Upper lobe of left lung (tissue), 6 donors: Measurements from ENCODE around the gene SLCO4A1. TPM values are rescaled to one million over a fixed set of nuclear protein-coding genes. Genes with fewer than 3 reads are reported as not detected.

Experiments used
- ATAC-seq, 2 donors: fragments of 200-7000 bp; cut with Tn5 transposase; one replicate each; pipeline ENCODE4 v1.9.1; 2022; ENCODE audit warnings: mild to moderate bottlenecking in 2 of 2, moderate library complexity in 2 of 2; ENCODE audit not compliant: low FRiP score in 2 of 2
- DNase-seq, 2 donors: peaks; one replicate each; pipeline ENCODE4 v3.0.0-alpha.2; 2019 to 2020
- H3K27ac ChIP-seq, 4 donors: fragments of 200-600 bp; sonication (generic); one replicate each; pipeline ENCODE4 v1.5.1; 2016 to 2019
- H3K27me3 ChIP-seq, 4 donors: fragments of 200-600 bp; sonication (generic); one replicate each; pipeline ENCODE4 v1.5.1; 2017 to 2019
- H3K36me3 ChIP-seq, 4 donors: fragments of 200-600 bp; sonication (generic); one replicate each; pipeline ENCODE4 v1.5.1; 2016 to 2019
- H3K4me1 ChIP-seq, 4 donors: fragments of 200-600 bp; sonication (generic); one replicate each; pipeline ENCODE4 v1.5.1; 2018 to 2019
- H3K4me3 ChIP-seq, 4 donors: fragments of 200-600 bp; sonication (generic); one replicate each; pipeline ENCODE4 v1.5.1; 2017 to 2019; ENCODE audit warnings: mild to moderate bottlenecking in 2 of 4, moderate library complexity in 1 of 4
- H3K9me3 ChIP-seq, 4 donors: fragments of 200-600 bp; sonication (generic); one replicate each; pipeline ENCODE4 v1.5.1; 2018 to 2019
- CTCF ChIP-seq, 6 experiments: fragments of 450-650 bp in 4 of 6; fragments of 200-600 bp in 2 of 6; sonication (generic) in 2 of 6; IDR thresholded peaks; one replicate each; pipeline ENCODE4 v1.5.1; 2016 to 2019; ENCODE audit warnings: antibody characterized with exemption in 6 of 6
- EP300 ChIP-seq, 4 donors: sonication (generic); formaldehyde crosslinking; IDR thresholded peaks; one replicate each; pipeline ENCODE4 v1.5.1; 2017; ENCODE audit warnings: antibody characterized with exemption in 4 of 4, control low read depth in 2 of 4
- POLR2A ChIP-seq, 4 donors: fragments of 450-650 bp; IDR thresholded peaks; one replicate each; pipeline ENCODE4 v1.5.1; 2016 to 2017; ENCODE audit warnings: antibody characterized with exemption in 4 of 4, mild to moderate bottlenecking in 2 of 4
- POLR2AphosphoS5 ChIP-seq, 2 donors: sonication (generic); formaldehyde crosslinking; IDR thresholded peaks; one replicate each; pipeline ENCODE4 v1.5.1; 2017; ENCODE audit warnings: antibody characterized with exemption in 2 of 2
- WGBS, 2 donors: methylation state at CpG; one replicate each; pipeline ENCODE4 v1.1.5; 2017 to 2018; 5-methylcytosine and 5-hydroxymethylcytosine counted together
- total RNA-seq, 6 donors: library from RNA; depleted of rRNA in 4 of 6; stranded (reverse); fragments of >200 nt in 4 of 6; gene quantifications; one replicate each; pipeline versions ENCODE4 v1.1.0 to v1.2.1, GENCODE V29; 2016 to 2021
- donor health status: DM: no; HTN: no; CAD: no; lungs with moderate emphysema.
- donor health status: DM: no; HTN: yes; CAD: no; lungs with severe emphysema.

The SLCO4A1 gene
- total RNA-seq, 6 donors from 2014 or later: 39.9 to 86.7 (median 49.1) TPM

GRCh38 chr20:62628691-62629090 is 13.6 kb upstream of the SLCO4A1 start:
- peaks cover 31 to 37% (median 34%) of the 10 kb centered on the region in 4 donors for H3K4me1 ChIP-seq
- no peaks in the 10 kb centered on the region for H3K9me3 ChIP-seq
- no peak overlapping the region for H3K4me3 ChIP-seq
- no peak overlapping the region for H3K27ac ChIP-seq
- 76% methylated on average over 6 of the region's 6 CpGs for WGBS, 2 donors
- no peak for TF ChIP-seq POLR2AphosphoS5 (IDR thresholded peaks at IDR 0.05)
- TF ChIP-seq POLR2A (IDR thresholded peaks at IDR 0.05): no peak
- no peak for TF ChIP-seq CTCF (IDR thresholded peaks at IDR 0.05)
- TF ChIP-seq EP300 (IDR thresholded peaks at IDR 0.05): no peak
- H3K27me3 ChIP-seq: no peaks in the 10 kb centered on the region
- H3K36me3 ChIP-seq: no peaks in the 10 kb centered on the region
- DNase-seq: no peak
- no peak for ATAC-seq

DNA sequence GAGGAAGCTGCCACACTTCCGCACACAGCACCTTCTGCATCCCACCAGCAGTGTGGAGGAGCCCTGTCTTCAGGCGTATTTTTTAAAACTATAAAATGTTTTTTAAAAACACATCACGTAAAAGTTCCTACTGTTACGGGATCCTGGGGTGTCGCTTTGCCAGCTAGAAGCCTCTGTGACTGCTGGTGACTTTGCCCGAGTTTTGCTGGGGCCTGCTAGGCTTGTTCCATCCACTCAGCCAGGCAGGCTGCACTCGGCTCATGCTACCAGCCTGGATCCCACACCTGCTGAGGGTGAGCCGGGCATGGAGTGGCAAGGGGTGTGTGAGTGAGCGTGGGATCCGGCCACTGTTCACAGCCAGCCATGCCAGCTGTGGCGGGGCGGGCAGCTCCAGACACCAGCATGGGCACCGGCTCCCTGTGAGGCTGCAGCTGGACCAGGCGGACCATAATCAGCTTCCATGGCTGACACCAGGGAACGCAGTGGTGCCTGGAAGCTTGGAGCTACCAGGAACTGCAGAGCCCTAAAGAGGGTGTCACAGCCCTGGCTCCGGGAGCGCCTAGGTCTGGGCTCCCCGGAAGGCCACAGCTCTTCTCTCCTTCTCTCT is 12.3 kb upstream of the SLCO4A1 start:
- peak in 1 of 2 donors; percentile 73 for DNase-seq

DNA sequence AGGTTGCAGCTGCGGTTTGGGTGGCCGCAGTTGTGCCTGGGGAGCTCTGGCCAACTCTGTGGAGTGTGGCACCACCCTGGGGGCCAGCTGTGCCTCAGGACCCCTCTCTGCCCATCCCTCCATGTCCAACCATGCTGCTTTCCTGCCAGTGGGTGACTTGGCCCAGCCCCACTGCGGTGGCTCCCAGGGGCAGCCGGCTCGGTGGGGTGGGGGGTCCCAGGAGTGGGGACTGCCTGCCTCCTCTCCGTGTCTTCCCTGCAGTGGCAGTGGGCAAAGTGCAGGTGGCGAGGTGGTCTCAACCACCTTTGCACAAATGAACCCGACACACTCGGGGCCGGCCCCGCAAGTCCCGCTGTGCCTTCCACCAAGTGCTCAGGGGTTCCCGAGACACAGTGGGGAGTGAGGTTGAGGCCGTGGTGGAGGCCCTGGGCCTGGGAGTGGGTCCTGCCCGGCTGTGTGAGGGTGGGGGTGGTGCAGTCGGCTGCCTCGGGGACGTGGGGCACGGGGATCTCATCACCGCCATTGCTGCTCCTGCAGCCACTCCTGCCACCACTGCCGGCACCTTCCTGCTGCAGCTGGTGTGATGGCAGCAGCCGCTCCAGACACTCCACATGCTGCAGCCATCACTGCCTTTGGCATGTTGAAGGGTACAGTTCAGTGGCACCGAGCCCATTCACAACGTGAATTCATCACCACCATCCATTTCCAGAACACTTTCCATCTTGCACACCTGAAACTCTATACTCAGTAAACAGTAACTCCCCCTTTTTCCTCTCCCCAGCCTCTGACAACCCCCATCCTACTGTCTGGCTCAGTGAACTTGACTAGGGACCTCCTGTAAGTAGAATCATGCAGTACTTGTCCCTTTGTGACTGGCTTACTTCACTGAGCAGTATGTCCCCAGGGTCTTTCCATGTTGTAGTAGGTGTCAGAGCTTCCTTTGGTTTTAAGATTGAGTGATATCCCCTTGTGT is 10.7 kb upstream of the SLCO4A1 start:
- 86 to 90% methylated on average over 6 to 24 of the region's 24 CpGs for WGBS, 2 donors
- H3K36me3 ChIP-seq: no peaks in the 10 kb centered on the region
- TF ChIP-seq CTCF (IDR thresholded peaks at IDR 0.05) (no peak), POLR2A (IDR thresholded peaks at IDR 0.05) (no peak), POLR2AphosphoS5 (IDR thresholded peaks at IDR 0.05) (no peak)
- peak overlapping the region in 2 of 4 donors; percentile 39 to 45 for H3K27ac ChIP-seq
- DNase-seq (peak in 1 of 2 donors; percentile 57), ATAC-seq (no peak)
- H3K4me3 ChIP-seq: no peak overlapping the region
- H3K27me3 ChIP-seq: peaks cover 0 to 6% (median 0%) of the 10 kb centered on the region in 4 donors
- H3K9me3 ChIP-seq: no peaks in the 10 kb centered on the region
- peaks cover 7 to 11% (median 9%) of the 10 kb centered on the region in 4 donors for H3K4me1 ChIP-seq

More for the DNA sequence above, 12.3 kb upstream of the SLCO4A1 start:
- Histone ChIP-seq H3K4me3 (no peak overlapping the region), H3K27me3 (no peaks in the 10 kb centered on the region), H3K36me3 (no peaks in the 10 kb centered on the region), H3K9me3 (no peaks in the 10 kb centered on the region), H3K4me1 (peaks cover 18 to 25% (median 23%) of the 10 kb centered on the region in 4 donors), H3K27ac (no peak overlapping the region)
- ATAC-seq: no peak
- TF ChIP-seq CTCF (IDR thresholded peaks at IDR 0.05) (no peak), POLR2A (IDR thresholded peaks at IDR 0.05) (no peak), POLR2AphosphoS5 (IDR thresholded peaks at IDR 0.05) (no peak), EP300 (IDR thresholded peaks at IDR 0.05) (no peak)
- WGBS, 2 donors: 94 to 95% methylated on average over 9 to 16 of the region's 18 CpGs

- Histone ChIP-seq H3K36me3 (no peaks in the 10 kb centered on the region), H3K27ac (peak overlapping the region in 2 of 4 donors; percentile 39 to 45), H3K4me1 (peaks cover 5 to 13% (median 9%) of the 10 kb centered on the region in 4 donors), H3K9me3 (no peaks in the 10 kb centered on the region), H3K4me3 (no peak overlapping the region), H3K27me3 (peaks cover 0 to 6% (median 0%) of the 10 kb centered on the region in 4 donors)
- TF ChIP-seq CTCF (IDR thresholded peaks at IDR 0.05): no peak
- TF ChIP-seq POLR2A (IDR thresholded peaks at IDR 0.05): no peak
- peak in 1 of 4 donors; percentile 3 for TF ChIP-seq EP300 (IDR thresholded peaks at IDR 0.05)
- DNase-seq (no peak), ATAC-seq (no peak)
- 49 to 55% methylated on average over 7 of the region's 7 CpGs for WGBS, 2 donors
These were observed 9.7 kb upstream of the SLCO4A1 start for GRCh38 chr20:62632575-62633090.
